Ureter (tissue), 1 donor: ENCODE results near the gene GGT6. TPM values are rescaled to one million over a fixed set of nuclear protein-coding genes. Genes with fewer than 3 reads are reported as not detected.

Experiments used
- total RNA-seq: library from RNA; stranded (reverse); gene quantifications from one replicate; pipeline ENCODE4 v1.2.4, GENCODE V29; 2023
- donor health status: DM: yes; HTN: yes; CAD: no.

The GGT6 gene
- total RNA-seq, 1 donor from 2014 or later = 83.6 TPM

Other genes with a start within 250 kb of the GGT6 start
- gene UBE2G1, start 193.9 kb downstream of the GGT6 start, total RNA-seq = 50.9 TPM
- 0.26 TPM for gene SPNS3, start 126.6 kb downstream of the GGT6 start, total RNA-seq
- 30.0 TPM for gene SPNS2, start 61.7 kb downstream of the GGT6 start, total RNA-seq
- gene MYBBP1A, start 5.2 kb downstream of the GGT6 start, total RNA-seq = 110 TPM
- 2.0 TPM for gene SMTNL2, start 24.0 kb upstream of the GGT6 start, total RNA-seq
- gene ALOX15, start 81.1 kb upstream of the GGT6 start, total RNA-seq = 1.2 TPM
- gene PELP1, start 143.6 kb upstream of the GGT6 start, total RNA-seq = 56.9 TPM
- gene ARRB2, start 150.1 kb upstream of the GGT6 start, total RNA-seq = 40.8 TPM
- 19.5 TPM for gene MED11, start 170.9 kb upstream of the GGT6 start, total RNA-seq
- 1.7 TPM for gene ZMYND15, start 179.3 kb upstream of the GGT6 start, total RNA-seq
- gene CXCL16, start 179.4 kb upstream of the GGT6 start, total RNA-seq = 26.8 TPM
- not detected for gene TM4SF5, start 211.3 kb upstream of the GGT6 start, total RNA-seq
- 0.89 TPM for gene VMO1, start 225.8 kb upstream of the GGT6 start, total RNA-seq
- not detected for gene GLTPD2, start 228.4 kb upstream of the GGT6 start, total RNA-seq
- gene PSMB6, start 235.6 kb upstream of the GGT6 start, total RNA-seq = 97.9 TPM
- gene PLD2, start 246.6 kb upstream of the GGT6 start, total RNA-seq = 59.1 TPM